Lung (tissue), 13 donors: Measurements from ENCODE around the gene PAX1. TPM values are rescaled to one million over a fixed set of nuclear protein-coding genes. Genes with fewer than 3 reads are reported as not detected.

Source experiments
- ATAC-seq: fragments of 200-7000 bp; cut with Tn5 transposase; one replicate; pipeline ENCODE4 v1.9.1; 2020; ENCODE audit warnings: moderate number of reproducible peaks; ENCODE audit not compliant: insufficient read depth, low FRiP score
- DNase-seq, 3 donors: peaks; one replicate each; pipeline ENCODE4 v3.0.0-alpha.2; 2013 to 2017
- H3K27ac ChIP-seq, 2 donors: one replicate each; pipeline ENCODE4 v1.5.1; 2013; ENCODE audit warnings: mild to moderate bottlenecking in 2 of 2, moderate library complexity in 2 of 2, control low read depth in 1 of 2, inconsistent platforms in 1 of 2, low read depth in 1 of 2, low read length in 1 of 2
- H3K27me3 ChIP-seq, 3 donors: one replicate each; pipeline ENCODE4 v1.5.1; 2013; ENCODE audit warnings: low read length in 2 of 3; ENCODE audit not compliant: control insufficient read depth in 3 of 3, insufficient read depth in 3 of 3
- H3K36me3 ChIP-seq, 4 donors: one replicate each; pipeline ENCODE4 v1.5.1; 2013; ENCODE audit warnings: low read length in 4 of 4, mild to moderate bottlenecking in 1 of 4, moderate library complexity in 1 of 4; ENCODE audit not compliant: control insufficient read depth in 4 of 4, insufficient read depth in 4 of 4
- H3K4me1 ChIP-seq, 5 donors: one replicate each; pipeline ENCODE4 v1.5.1; 2013; ENCODE audit warnings: low read length in 5 of 5, mild to moderate bottlenecking in 2 of 5, moderate library complexity in 1 of 5; ENCODE audit not compliant: control insufficient read depth in 5 of 5, insufficient read depth in 5 of 5
- H3K4me3 ChIP-seq: one replicate; pipeline ENCODE4 v1.5.1; 2013; ENCODE audit warnings: mild to moderate bottlenecking, control low read depth, moderate library complexity
- H3K9ac ChIP-seq, 2 donors: one replicate each; pipeline ENCODE4 v1.5.1; 2013; ENCODE audit warnings: low read length in 2 of 2, control low read depth in 1 of 2; ENCODE audit not compliant: insufficient read depth in 1 of 2
- H3K9me3 ChIP-seq, 4 donors: one replicate each; pipeline ENCODE4 v1.5.1; 2013; ENCODE audit warnings: low read length in 3 of 4, mild to moderate bottlenecking in 1 of 4, moderate library complexity in 1 of 4; ENCODE audit not compliant: control insufficient read depth in 4 of 4, insufficient read depth in 3 of 4
- WGBS, 2 donors: extraction: QIAGEN DNeasy Blood & Tissue Kit; methylation state at CpG; one replicate each; pipeline ENCODE4 v1.1.7; 2013; 5-methylcytosine and 5-hydroxymethylcytosine counted together
- polyA plus RNA-seq, 2 donors: library from polyadenylated mRNA; stranded (reverse); fragments of 200-250 nt; gene quantifications; one replicate each; pipeline ENCODE4 v1.2.1, GENCODE V29; 2013
- small RNA-seq: library from RNA; depleted of rRNA; stranded (forward); fragments of <200 nt; gene quantifications from one replicate; pipeline ENCODE3, GENCODE V24; 2014; ENCODE audit warnings: low replicate concordance
- total RNA-seq, 2 donors: library from RNA; depleted of rRNA in 1 of 2; stranded (reverse); fragments of >200 nt in 1 of 2; gene quantifications; one replicate each; pipeline ENCODE4 v1.2.1, GENCODE V29; 2014 to 2021
- TF ChIP-seq, protein P1 (sequence below): IDR thresholded peaks from 2 replicates; pipeline ENCODE4 v1.5.1; 2012; ENCODE audit warnings: mild to moderate bottlenecking; ENCODE audit errors: control extremely low read depth, extremely low read depth
- donor health status: control.
- donor health status: control.
- donor health status: Bipolar disorder and iron deficiency.
- donor health status: healthy.
- donor health status: DM: yes; HTN: yes; CAD: no.

Gene PAX1
- total and polyA plus RNA-seq, 4 donors = 0.05 to 0.14 (median 0.06) TPM; not detected in 1

DNA sequence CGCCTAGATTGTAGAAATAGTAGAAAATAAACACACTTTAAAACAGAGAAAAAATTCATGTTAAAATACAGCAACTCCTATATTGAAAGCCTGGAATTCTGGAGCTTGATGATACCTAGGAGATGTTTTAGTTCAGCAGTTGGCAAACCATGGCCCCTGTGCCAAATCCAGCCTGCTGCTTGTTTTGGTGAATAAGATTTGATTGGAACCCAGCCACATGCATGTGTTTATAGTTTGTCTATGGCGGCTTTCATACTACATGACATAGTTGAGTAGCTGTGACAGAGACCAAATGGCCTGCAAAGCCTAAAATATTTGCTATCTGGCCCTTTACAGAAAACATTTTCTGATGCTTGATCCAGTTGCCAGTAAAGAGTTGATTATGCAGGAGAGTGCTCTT lies 57.2 kb downstream of the PAX1 start:
- ATAC-seq (no peak), DNase-seq (peak in 2 of 3 donors; percentile 14 to 18)
- Histone ChIP-seq H3K4me1 (no peaks in the 10 kb centered on the region), H3K9ac (no peak overlapping the region), H3K4me3 (no peak overlapping the region), H3K27me3 (no peaks in the 10 kb centered on the region), H3K36me3 (no peaks in the 10 kb centered on the region), H3K9me3 (peaks cover 0 to 7% (median 1%) of the 10 kb centered on the region in 4 donors), H3K27ac (no peak overlapping the region)
- WGBS, 2 donors = 70 to 80% methylated on average over 2 of the region's 2 CpGs
- TF ChIP-seq, protein P1, sequence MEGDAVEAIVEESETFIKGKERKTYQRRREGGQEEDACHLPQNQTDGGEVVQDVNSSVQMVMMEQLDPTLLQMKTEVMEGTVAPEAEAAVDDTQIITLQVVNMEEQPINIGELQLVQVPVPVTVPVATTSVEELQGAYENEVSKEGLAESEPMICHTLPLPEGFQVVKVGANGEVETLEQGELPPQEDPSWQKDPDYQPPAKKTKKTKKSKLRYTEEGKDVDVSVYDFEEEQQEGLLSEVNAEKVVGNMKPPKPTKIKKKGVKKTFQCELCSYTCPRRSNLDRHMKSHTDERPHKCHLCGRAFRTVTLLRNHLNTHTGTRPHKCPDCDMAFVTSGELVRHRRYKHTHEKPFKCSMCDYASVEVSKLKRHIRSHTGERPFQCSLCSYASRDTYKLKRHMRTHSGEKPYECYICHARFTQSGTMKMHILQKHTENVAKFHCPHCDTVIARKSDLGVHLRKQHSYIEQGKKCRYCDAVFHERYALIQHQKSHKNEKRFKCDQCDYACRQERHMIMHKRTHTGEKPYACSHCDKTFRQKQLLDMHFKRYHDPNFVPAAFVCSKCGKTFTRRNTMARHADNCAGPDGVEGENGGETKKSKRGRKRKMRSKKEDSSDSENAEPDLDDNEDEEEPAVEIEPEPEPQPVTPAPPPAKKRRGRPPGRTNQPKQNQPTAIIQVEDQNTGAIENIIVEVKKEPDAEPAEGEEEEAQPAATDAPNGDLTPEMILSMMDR = no peak

DNA sequence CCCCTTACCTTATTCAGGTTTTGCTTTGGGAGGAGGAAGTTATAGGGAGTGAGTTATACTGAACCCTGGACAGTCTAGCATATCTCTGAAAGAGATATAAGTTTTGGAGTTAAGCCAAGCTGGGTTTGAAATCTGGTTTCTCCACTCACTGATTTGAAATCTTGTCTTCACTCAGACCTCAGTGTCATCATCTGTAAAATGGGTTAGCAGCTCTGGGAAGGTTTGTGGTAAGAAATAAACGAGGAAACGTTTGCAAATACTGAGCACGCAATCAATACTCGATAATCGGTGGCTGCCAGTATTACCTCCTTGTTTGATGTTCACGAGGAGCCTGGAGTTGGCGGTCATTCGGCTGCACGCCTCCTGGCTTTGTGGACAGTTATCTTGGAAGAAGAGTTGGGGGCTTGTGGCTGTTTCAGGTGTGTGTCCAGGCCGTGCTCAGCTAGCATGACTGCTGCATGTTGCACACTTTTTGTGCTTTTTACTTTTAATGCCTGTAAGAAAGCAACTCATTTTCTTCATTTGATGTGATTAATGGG lies 61.8 kb downstream of the PAX1 start:
- 66 to 76% methylated on average over 10 of the region's 10 CpGs for WGBS, 2 donors
- no peak overlapping the region for H3K27ac ChIP-seq
- DNase-seq (no peak), ATAC-seq (no peak)
- no peaks in the 10 kb centered on the region for H3K36me3 ChIP-seq
- H3K4me3 ChIP-seq = no peak overlapping the region
- TF ChIP-seq, protein P1 = no peak
- no peaks in the 10 kb centered on the region for H3K4me1 ChIP-seq
- peaks cover 0 to 5% (median 0%) of the 10 kb centered on the region in 4 donors for H3K9me3 ChIP-seq
- H3K9ac ChIP-seq = no peak overlapping the region
- no peaks in the 10 kb centered on the region for H3K27me3 ChIP-seq

DNA sequence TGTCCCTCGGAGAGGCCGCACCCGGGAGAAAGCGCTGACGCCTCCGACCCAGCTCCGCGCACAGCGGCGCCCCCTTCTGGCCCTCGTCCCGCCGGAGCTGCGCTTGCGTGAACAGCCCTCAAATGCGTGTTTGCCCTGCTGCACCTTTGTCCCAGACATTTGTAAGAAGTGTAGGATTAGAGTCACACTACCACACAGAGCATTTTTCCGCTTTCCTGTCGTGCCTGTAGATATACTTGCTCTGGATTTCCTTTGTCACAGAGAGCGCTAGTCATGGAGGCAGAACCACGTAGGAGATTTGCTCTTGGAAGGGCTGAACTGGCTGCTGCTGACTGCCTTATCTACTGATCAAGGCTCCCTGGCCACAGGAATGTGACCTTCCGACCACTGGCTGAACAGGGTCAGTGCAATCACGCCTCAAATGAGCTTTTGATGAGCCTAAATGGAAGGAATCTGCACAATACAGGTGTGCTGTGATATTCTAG lies 62.3 kb downstream of the PAX1 start:
- H3K4me3 ChIP-seq = no peak overlapping the region

More for the DNA sequence above, 62.3 kb downstream of the PAX1 start:
- Histone ChIP-seq H3K4me1 (no peaks in the 10 kb centered on the region), H3K9ac (no peak overlapping the region), H3K9me3 (peaks cover 0 to 5% (median 0%) of the 10 kb centered on the region in 4 donors), H3K27me3 (no peaks in the 10 kb centered on the region), H3K36me3 (no peaks in the 10 kb centered on the region), H3K27ac (no peak overlapping the region)
- ATAC-seq (no peak), DNase-seq (peak in 2 of 3 donors; percentile 27 to 44)
- TF ChIP-seq, protein P1 = no peak
- WGBS, 2 donors = 3 to 4% methylated on average over 22 of the region's 22 CpGs

Small RNA genes within 50 kb of the gene (small RNA-seq; reads per million reads assigned to genes)
- gene RPL41P1 = not detected

Other genes starting within 250 kb of the PAX1 start
- not detected for gene NKX2-2, start 191.6 kb upstream of the PAX1 start, total RNA-seq
- gene NKX2-2, start 191.6 kb upstream of the PAX1 start, polyA plus RNA-seq = not detected